GM21717 (cell line): Measurements from ENCODE around the gene PEX11G.

ENCODE experiments used
- ATAC-seq: cut with Tn5 transposase; IDR thresholded peaks from one replicate; pipeline ENCODE4 v1.9.1; 2021; ENCODE audit warnings: mild to moderate bottlenecking, moderate library complexity; ENCODE audit not compliant: unreplicated experiment

Gene PEX11G

GRCh38 chr19:7522072-7522922 lies 33.5 kb upstream of the PEX11G start, which contains the start of gene MCOLN1:
MCOLN1 (plus strand) TSS chr19:7522624; CDS start chr19:7522751, 127 bp downstream.
- peak; percentile 53 for ATAC-seq

- no peak for ATAC-seq
These were observed 32.8 kb upstream of the PEX11G start for GRCh38 chr19:7521551-7522071.

GRCh38 chr19:7520131-7521051 lies 31.6 kb upstream of the PEX11G start:
- no peak for ATAC-seq

- ATAC-seq = no peak
These were observed 30.7 kb upstream of the PEX11G start for GRCh38 chr19:7519361-7520130.

GRCh38 chr19:7516878-7517277 lies 28.0 kb upstream of the PEX11G start:
- no peak for ATAC-seq

GRCh38 chr19:7516333-7516732 lies 27.5 kb upstream of the PEX11G start:
- ATAC-seq = no peak

GRCh38 chr19:7515645-7516151 lies 26.9 kb upstream of the PEX11G start, which contains the start of gene ZNF358:
ZNF358 (plus strand) TSS chr19:7516103; CDS start chr19:7519243, 3,140 bp downstream.
- no peak for ATAC-seq

GRCh38 chr19:7515110-7515644 lies 26.3 kb upstream of the PEX11G start:
- no peak for ATAC-seq

GRCh38 chr19:7513809-7514642 lies 25.2 kb upstream of the PEX11G start:
- no peak for ATAC-seq

GRCh38 chr19:7512400-7512851 lies 23.6 kb upstream of the PEX11G start:
- no peak for ATAC-seq

- no peak for ATAC-seq
These were observed 20.8 kb upstream of the PEX11G start for GRCh38 chr19:7509625-7510024.

GRCh38 chr19:7507884-7508283 lies 19.0 kb upstream of the PEX11G start:
- no peak for ATAC-seq

- ATAC-seq = no peak
These were observed 17.8 kb upstream of the PEX11G start for GRCh38 chr19:7506385-7507328.

- no peak for ATAC-seq
These were observed 17.0 kb upstream of the PEX11G start for GRCh38 chr19:7505682-7506384.

- ATAC-seq = no peak
These were observed 16.4 kb upstream of the PEX11G start for GRCh38 chr19:7505288-7505681.

GRCh38 chr19:7504684-7505083 lies 15.8 kb upstream of the PEX11G start:
- ATAC-seq = no peak

GRCh38 chr19:7502552-7502951 lies 13.7 kb upstream of the PEX11G start:
- no peak for ATAC-seq
